Stimulated activated CD4-positive, alpha-beta T cell treated with anti-CD3 and anti-CD28 coated beads, Interleukin-2, amount 100 ng/mL, for 4 hours (primary cell): ENCODE results near the gene CYP4B1.
"Not testable (repeated sequence)": the region's sequence is repeated elsewhere in the genome, so short reads cannot be mapped to it uniquely, and the experiment has no call there.

Experiments used
- DNase-seq: peaks from one replicate; pipeline ENCODE4 v3.0.0-alpha.2; 2020; ENCODE audit warnings: low read depth

Gene CYP4B1

DNA sequence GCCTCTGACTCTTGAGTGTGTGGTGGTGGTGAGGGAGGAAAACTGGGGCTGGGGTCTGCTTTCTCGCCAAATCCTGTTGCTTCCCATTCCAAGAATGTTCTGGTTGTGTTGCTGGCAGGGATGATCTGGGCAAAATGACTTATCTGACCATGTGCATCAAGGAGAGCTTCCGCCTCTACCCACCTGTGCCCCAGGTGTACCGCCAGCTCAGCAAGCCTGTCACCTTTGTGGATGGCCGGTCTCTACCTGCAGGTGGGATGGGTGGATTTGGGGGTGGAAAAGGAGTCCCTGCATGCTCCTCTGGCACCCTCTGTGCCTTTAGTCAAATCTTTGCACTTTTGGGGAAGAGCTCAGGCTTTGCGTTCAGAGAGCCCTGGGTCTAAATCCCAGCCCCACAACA lies 18.1 kb downstream of the CYP4B1 start:
- no peak for DNase-seq

DNA sequence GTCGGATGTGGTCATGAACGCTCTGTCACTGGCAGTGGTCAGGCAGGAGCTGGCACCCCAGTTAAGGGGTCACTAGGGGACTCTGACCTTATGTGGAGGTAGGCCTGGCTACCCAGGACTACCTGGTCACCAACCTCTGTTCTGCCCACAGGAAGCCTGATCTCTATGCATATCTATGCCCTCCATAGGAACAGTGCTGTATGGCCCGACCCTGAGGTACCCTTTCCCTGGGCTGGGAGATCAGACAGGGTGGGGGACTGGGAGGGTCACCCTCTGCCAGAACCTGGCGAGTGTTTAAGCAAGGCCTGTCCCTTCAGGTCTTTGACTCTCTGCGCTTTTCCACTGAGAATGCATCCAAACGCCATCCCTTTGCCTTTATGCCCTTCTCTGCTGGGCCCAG lies 19.0 kb downstream of the CYP4B1 start:
- no peak for DNase-seq

DNA sequence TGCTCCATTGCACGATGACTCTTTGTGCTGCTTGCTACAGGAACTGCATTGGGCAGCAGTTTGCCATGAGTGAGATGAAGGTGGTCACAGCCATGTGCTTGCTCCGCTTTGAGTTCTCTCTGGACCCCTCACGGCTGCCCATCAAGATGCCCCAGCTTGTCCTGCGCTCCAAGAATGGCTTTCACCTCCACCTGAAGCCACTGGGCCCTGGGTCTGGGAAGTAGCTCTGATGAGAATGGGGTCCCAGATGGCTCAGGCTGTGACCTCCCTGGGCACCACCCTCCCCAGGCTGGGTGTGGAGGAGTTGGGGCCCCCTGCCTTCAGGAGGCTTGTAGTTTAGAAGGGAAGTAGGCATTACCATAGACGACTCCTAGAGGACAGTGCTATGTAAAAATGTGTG lies 19.7 kb downstream of the CYP4B1 start:
- no peak for DNase-seq

DNA sequence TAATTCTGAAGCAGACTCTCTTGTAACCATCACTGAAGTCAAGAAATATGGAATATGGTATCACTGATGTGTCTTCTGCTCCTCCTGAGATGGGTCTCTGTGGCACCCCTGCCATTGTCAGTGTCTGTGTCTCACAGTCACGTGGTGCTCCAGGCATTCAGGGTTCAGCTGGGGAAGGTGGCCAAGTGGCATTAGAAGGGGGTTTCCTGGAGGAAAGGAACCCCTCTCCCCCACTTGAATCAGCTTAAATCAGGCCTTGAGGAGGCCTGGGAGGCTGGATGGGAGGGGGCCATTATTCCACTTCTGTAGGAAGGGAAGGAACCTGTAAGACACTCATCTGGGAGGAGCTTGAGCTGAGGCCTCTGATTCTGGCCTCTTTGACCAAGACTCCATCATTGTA lies 20.5 kb downstream of the CYP4B1 start:
- DNase-seq = no peak

DNA sequence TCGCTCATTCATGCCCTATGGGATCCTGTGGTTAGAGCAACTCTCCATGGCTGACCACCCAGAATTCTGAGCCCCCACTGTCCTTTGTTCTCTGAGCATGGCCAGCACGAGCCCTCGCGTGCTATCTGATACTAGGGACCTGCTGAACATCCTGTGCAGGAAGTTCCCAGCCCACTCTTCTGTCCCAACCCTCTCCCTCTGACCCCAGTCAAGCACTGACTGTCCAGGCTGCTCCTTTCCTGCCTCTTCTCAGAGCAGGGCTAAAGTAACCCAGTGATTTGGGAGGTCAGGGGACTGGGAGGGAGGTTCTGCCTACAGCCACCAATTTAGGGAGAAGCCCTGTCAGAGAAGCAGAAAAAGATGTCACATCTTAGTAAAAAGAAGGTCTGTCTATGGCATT lies 21.2 kb downstream of the CYP4B1 start:
- no peak for DNase-seq

DNA sequence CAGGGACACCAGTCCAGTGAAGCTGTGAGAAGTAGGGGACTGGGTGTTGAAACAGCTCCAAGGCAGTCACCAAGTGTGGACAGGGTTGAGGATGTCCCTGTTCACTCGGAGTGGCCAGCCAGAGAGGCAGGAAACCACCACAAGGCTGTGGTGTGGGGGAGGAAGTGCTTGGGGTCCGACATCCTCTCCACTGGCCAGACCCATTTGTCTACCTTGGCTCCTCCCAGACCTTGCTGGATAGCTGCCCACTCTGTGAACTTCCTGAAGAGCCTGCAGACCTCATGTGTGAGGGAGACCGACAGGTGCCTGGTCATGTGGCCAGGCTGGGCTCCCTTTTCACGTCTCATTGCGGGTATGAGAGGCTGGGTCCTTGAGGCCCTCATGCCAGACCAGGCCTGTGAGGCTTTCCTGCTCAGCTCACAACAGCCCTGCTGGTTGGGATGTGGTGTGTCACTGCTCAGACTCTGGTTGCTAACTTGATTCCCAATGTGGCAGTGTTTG lies 21.8 kb downstream of the CYP4B1 start:
- DNase-seq = no peak

DNA sequence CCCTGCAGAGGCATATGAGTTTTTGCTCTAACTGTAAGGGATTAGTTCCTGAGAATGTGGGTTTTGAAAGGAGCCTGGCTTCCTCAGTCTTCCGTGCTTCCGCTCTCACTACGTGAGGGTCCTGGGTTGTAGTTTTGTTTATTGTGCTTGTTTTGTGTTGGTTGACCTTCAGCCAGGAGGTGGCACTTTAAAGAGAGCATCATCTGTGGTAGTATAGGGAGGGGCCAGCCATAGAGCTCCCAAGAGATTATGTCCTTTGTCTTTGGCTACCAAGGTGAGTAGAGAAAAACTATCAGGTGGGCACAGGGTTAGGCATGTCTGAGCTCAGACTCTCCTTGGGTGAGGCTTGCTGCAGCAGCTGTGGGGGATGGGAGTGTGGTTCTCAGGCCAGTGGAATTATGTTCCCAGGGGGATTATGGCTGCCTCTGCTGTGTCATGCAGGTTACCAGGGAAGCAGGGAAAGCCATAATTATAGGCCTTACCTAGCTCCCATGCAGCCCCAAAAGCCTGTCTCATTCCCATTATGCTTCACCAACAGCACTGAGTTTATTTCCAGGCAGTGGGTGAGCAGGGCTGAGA lies 23.5 kb downstream of the CYP4B1 start:
- DNase-seq = no peak

DNA sequence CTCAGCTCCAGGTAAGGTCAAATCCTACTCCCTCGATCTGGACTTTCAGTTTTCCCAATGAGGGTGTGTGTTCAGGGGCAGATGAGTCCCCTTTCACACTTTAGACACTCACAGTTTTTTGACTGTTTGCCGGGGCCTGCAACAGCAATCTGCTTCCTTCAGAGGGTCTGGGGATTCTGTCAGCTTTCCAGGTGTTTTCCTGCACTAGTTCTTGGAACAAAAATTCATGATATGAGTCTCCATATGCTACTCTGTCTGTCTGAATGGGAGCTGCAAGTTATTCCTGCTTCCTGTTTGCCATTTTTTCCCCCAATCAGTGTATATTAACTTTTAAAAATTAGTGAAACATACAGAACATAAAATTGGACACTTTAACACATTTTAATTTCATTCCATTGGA lies 24.3 kb downstream of the CYP4B1 start:
- no peak for DNase-seq

DNA sequence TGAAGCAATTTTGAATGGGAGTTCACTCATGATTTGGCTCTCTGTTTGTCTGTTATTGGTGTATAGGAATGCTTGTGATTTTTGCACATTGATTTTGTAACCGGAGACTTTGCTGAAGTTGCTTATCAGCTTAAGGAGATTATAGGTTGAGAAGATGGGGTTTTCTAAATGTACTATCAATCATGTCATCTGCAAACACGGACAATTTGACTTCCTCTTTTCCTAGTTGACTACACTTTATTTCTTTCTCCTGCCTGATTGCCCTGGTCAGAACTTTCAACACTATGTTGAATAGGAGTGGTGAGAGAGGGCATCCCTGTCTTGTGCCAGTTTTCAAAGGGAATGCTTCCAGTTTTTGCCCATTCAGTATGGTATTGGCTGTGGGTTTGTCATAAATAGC lies 28.0 kb downstream of the CYP4B1 start:
- DNase-seq = not testable (repeated sequence)

DNA sequence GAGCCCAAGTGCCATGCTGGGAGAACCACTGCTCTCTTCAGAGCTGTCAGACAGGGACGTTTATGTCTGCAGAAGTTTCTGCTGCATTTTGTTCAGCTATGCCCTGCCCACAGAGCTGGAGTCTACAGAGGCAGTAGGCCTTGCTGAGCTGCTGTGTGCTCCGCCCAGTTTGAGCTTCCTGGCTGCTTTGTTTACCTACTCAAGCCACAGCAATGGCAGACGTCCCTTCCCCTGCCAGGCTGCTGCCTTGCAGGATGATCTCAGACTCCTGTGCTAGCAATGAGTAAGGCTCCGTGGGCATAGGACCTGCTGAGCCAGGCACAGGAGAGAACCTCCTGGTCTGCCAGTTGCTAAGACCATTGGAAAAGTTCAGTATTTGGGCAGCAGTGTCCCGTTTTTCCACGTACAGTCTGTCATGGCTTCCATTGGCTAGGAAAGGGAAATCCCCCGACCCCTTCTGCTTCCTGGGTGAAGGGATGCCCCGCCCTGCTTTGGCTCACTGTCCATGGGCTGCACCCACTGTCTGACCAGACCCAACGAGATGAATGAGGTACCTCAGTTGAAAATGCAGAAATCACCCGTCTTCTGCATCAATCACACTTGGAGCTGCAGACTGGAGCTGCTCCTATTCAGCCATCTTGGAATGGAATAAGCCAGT lies 31.9 kb downstream of the CYP4B1 start:
- no peak for DNase-seq

DNA sequence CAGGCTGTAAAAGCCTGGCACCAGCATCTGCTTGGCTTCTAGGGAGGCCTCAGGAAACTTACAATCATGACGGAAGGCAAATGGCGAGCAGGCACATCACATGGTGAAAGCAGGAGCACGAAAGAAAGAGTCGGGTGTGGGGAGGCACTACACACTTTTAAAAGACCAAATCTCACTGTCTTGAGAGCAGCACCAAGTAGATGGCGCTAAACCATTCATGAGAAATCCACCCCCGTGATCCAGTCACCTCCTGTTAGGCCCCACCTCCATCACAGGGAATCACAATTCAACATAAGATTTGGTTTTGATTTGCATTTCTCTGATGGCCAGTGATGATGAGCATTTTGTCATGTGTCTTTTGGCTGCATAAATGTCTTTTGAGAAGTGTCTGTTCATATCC lies 36.6 kb downstream of the CYP4B1 start:
- DNase-seq = not testable (repeated sequence)

DNA sequence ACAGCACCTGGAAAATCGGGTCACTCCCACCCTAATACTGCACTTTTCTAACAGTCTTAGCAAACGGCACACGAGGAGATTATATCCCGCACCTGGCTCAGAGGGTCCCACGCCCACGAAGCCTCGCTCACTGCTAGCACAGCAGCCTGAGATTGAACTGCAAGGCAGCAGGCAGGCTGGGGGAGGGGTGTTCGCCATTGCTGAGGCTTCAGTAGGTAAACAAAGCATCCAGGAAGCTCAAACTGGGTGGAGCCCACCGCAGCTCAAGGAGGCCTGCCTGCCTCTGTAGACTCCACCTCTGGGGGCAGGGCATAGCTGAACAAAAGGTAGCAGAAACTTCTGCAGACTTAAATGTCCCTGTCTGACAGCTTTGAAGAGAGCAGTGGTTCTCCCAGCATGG lies 47.5 kb downstream of the CYP4B1 start:
- not testable (repeated sequence) for DNase-seq

DNA sequence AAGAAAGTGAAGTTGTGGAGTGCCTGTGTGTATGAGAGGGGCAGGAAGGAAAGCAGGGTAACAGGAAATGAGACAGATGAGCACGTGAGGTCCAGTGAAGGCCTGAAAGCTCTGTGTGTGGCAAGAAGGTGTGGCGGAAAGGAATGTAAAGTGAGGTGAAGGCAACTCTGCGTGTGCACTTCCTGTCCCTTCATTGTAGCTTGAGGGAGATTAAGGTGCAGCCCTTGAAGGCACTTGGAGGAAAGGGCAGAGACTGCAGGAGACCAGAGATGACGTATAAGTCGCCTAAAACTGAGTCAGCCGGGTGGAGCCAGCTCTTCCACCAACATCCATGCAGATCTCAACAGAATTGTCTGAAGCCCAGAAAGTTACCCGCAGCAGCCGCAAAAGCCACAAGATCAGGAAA lies 58.8 kb downstream of the CYP4B1 start:
- DNase-seq = not testable (repeated sequence)

DNA sequence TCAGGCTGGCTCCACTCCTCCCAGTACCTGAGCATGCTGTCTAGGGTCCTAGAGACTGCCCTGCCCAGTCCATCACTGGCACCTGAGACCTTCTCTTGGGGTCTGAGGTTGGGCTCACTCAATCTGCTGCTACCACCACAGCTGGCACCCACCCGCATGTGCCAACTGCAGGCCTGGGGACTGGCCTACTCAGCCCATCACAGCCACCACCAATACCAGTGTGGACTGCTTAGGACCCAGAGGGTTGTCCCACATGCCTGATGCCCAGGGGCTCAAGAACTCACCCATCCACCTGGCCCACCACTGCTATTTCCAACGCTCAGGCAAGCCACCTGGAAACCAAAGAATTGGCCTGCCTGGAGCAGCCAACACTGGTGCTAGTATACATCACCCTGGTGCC lies 63.5 kb downstream of the CYP4B1 start:
- DNase-seq = no peak
